ENCODE measurements around the gene HSP90AB1. TPM values are rescaled to one million over a fixed set of nuclear protein-coding genes. Genes with fewer than 3 reads are reported as not detected.

HSP90AB1 gene
- total RNA-seq, 1 donor from 2014 or later, result 1,294 TPM

- no peak for DNase-seq (ENCODE audit: low read depth)
- no peak for TF ChIP-seq CTCF (IDR thresholded peaks at IDR 0.05; ENCODE audit: insufficient read depth, low read length, poor library complexity, severe bottlenecking)
- H3K36me3 ChIP-seq (ENCODE audit: control insufficient read depth, insufficient read depth, low read length), result no peaks in the 10 kb centered on the region
- no peaks in the 10 kb centered on the region for H3K27me3 ChIP-seq (ENCODE audit: control insufficient read depth, insufficient read depth, low read length)
- no peak overlapping the region for H3K4me3 ChIP-seq (ENCODE audit: low read depth, low read length)
These were observed 26.0 kb upstream of the HSP90AB1 start for GRCh38 chr6:44220913-44221290.

- H3K4me3 ChIP-seq (ENCODE audit: low read depth, low read length), result no peak overlapping the region
- peak; percentile 64 for DNase-seq (ENCODE audit: low read depth)
- H3K27me3 ChIP-seq (ENCODE audit: control insufficient read depth, insufficient read depth, low read length), result no peaks in the 10 kb centered on the region
- H3K36me3 ChIP-seq (ENCODE audit: control insufficient read depth, insufficient read depth, low read length), result no peaks in the 10 kb centered on the region
- TF ChIP-seq CTCF (IDR thresholded peaks at IDR 0.05; ENCODE audit: insufficient read depth, low read length, poor library complexity, severe bottlenecking), result peak; percentile 93
These were observed 25.5 kb upstream of the HSP90AB1 start for GRCh38 chr6:44221291-44221960.

GRCh38 chr6:44221961-44222335 is 25.0 kb upstream of the HSP90AB1 start:
- H3K36me3 ChIP-seq (ENCODE audit: control insufficient read depth, insufficient read depth, low read length), result no peaks in the 10 kb centered on the region

GRCh38 chr6:44222486-44223318 is 24.2 kb upstream of the HSP90AB1 start:
- Histone ChIP-seq H3K4me3 (ENCODE audit: low read depth, low read length) (peak overlapping the region; percentile 58), H3K27me3 (ENCODE audit: control insufficient read depth, insufficient read depth, low read length) (no peaks in the 10 kb centered on the region), H3K36me3 (ENCODE audit: control insufficient read depth, insufficient read depth, low read length) (no peaks in the 10 kb centered on the region)
- no peak for TF ChIP-seq CTCF (IDR thresholded peaks at IDR 0.05; ENCODE audit: insufficient read depth, low read length, poor library complexity, severe bottlenecking)
- DNase-seq (ENCODE audit: low read depth), result no peak

More at GRCh38 chr6:44221961-44222335, 25.0 kb upstream of the HSP90AB1 start:
- no peaks in the 10 kb centered on the region for H3K27me3 ChIP-seq (ENCODE audit: control insufficient read depth, insufficient read depth, low read length)
- no peak for DNase-seq (ENCODE audit: low read depth)
- TF ChIP-seq CTCF (IDR thresholded peaks at IDR 0.05; ENCODE audit: insufficient read depth, low read length, poor library complexity, severe bottlenecking), result no peak
- H3K4me3 ChIP-seq (ENCODE audit: low read depth, low read length), result no peak overlapping the region

- no peak for DNase-seq (ENCODE audit: low read depth)
- no peak for TF ChIP-seq CTCF (IDR thresholded peaks at IDR 0.05; ENCODE audit: insufficient read depth, low read length, poor library complexity, severe bottlenecking)
- H3K4me3 ChIP-seq (ENCODE audit: low read depth, low read length), result peak within 1 kb of the TSS; percentile 58
These were observed 23.4 kb upstream of the HSP90AB1 start, which contains the start of gene SLC29A1 for GRCh38 chr6:44223319-44224028. SLC29A1 (plus strand) TSS chr6:44223595; CDS start chr6:44227314, 3,719 bp downstream.

More at GRCh38 chr6:44223319-44224028, 23.4 kb upstream of the HSP90AB1 start, which contains the start of gene SLC29A1:
- H3K27me3 ChIP-seq (ENCODE audit: control insufficient read depth, insufficient read depth, low read length), result no peaks in the 10 kb centered on the region
- H3K36me3 ChIP-seq (ENCODE audit: control insufficient read depth, insufficient read depth, low read length), result no peaks in the 10 kb centered on the region

Measured in kidney epithelial cell (primary cell).